Measurements from ENCODE around the gene SIRT3. TPM values are rescaled to one million over a fixed set of nuclear protein-coding genes. Genes with fewer than 3 reads are reported as not detected.

The SIRT3 gene
- total RNA-seq, 1 donor from 2014 or later: 11.4 TPM

GRCh38 chr11:266676-267439 lies 30.7 kb upstream of the SIRT3 start:
- no peak overlapping the region for H3K4me3 ChIP-seq (ENCODE audit: low read depth, low read length)
- no peak for TF ChIP-seq CTCF (IDR thresholded peaks at IDR 0.05; ENCODE audit: insufficient read depth, low read length, poor library complexity, severe bottlenecking)
- peaks cover 16% of the 10 kb centered on the region for H3K27me3 ChIP-seq (ENCODE audit: control insufficient read depth, insufficient read depth, low read length)
- no peak for DNase-seq (ENCODE audit: low read depth)
- no peaks in the 10 kb centered on the region for H3K36me3 ChIP-seq (ENCODE audit: control insufficient read depth, insufficient read depth, low read length)

GRCh38 chr11:261624-262023 lies 25.5 kb upstream of the SIRT3 start:
- no peak for DNase-seq (ENCODE audit: low read depth)
- Histone ChIP-seq H3K36me3 (ENCODE audit: control insufficient read depth, insufficient read depth, low read length) (no peaks in the 10 kb centered on the region), H3K4me3 (ENCODE audit: low read depth, low read length) (no peak overlapping the region), H3K27me3 (ENCODE audit: control insufficient read depth, insufficient read depth, low read length) (peaks cover 2% of the 10 kb centered on the region)
- no peak for TF ChIP-seq CTCF (IDR thresholded peaks at IDR 0.05; ENCODE audit: insufficient read depth, low read length, poor library complexity, severe bottlenecking)

GRCh38 chr11:259413-259812 lies 23.3 kb upstream of the SIRT3 start:
- H3K36me3 ChIP-seq (ENCODE audit: control insufficient read depth, insufficient read depth, low read length): no peaks in the 10 kb centered on the region
- H3K27me3 ChIP-seq (ENCODE audit: control insufficient read depth, insufficient read depth, low read length): peaks cover 2% of the 10 kb centered on the region
- DNase-seq (ENCODE audit: low read depth): no peak
- no peak for TF ChIP-seq CTCF (IDR thresholded peaks at IDR 0.05; ENCODE audit: insufficient read depth, low read length, poor library complexity, severe bottlenecking)
- no peak overlapping the region for H3K4me3 ChIP-seq (ENCODE audit: low read depth, low read length)

GRCh38 chr11:257766-258493 lies 21.8 kb upstream of the SIRT3 start:
- TF ChIP-seq CTCF (IDR thresholded peaks at IDR 0.05; ENCODE audit: insufficient read depth, low read length, poor library complexity, severe bottlenecking): peak; percentile 15
- Histone ChIP-seq H3K27me3 (ENCODE audit: control insufficient read depth, insufficient read depth, low read length) (peaks cover 2% of the 10 kb centered on the region), H3K36me3 (ENCODE audit: control insufficient read depth, insufficient read depth, low read length) (peaks cover 2% of the 10 kb centered on the region), H3K4me3 (ENCODE audit: low read depth, low read length) (no peak overlapping the region)
- DNase-seq (ENCODE audit: low read depth): no peak

GRCh38 chr11:256952-257737 lies 21.0 kb upstream of the SIRT3 start:
- H3K4me3 ChIP-seq (ENCODE audit: low read depth, low read length): no peak overlapping the region
- TF ChIP-seq CTCF (IDR thresholded peaks at IDR 0.05; ENCODE audit: insufficient read depth, low read length, poor library complexity, severe bottlenecking): no peak
- DNase-seq (ENCODE audit: low read depth): no peak
- H3K36me3 ChIP-seq (ENCODE audit: control insufficient read depth, insufficient read depth, low read length): peaks cover 2% of the 10 kb centered on the region
- H3K27me3 ChIP-seq (ENCODE audit: control insufficient read depth, insufficient read depth, low read length): peaks cover 2% of the 10 kb centered on the region

All from kidney epithelial cell (primary cell).